Epithelial cell of proximal tubule (primary cell): ENCODE measurements around the gene TBC1D10B. TPM values are rescaled to one million over a fixed set of nuclear protein-coding genes. Genes with fewer than 3 reads are reported as not detected.

Experiments used
- DNase-seq: peaks from one replicate; pipeline ENCODE4 v3.0.0-alpha.2; 2011; ENCODE audit warnings: low read depth
- H3K4me3 ChIP-seq: 2 replicates; pipeline ENCODE4 v1.5.1; 2011; ENCODE audit warnings: low read depth, mild to moderate bottlenecking, low read length
- total RNA-seq: library from RNA; depleted of rRNA; stranded (reverse); fragments of >200 nt; gene quantifications from 2 replicates; pipeline ENCODE4 v1.2.3, GENCODE V29; 2015
- TF ChIP-seq, protein P1 (sequence below): conservative IDR thresholded peaks from 2 replicates; pipeline ENCODE4 v1.5.1; 2012; ENCODE audit warnings: low read depth, mild to moderate bottlenecking, low read length

The TBC1D10B gene
- total RNA-seq, 1 donor from 2014 or later, result 51.8 TPM

GRCh38 chr16:30376461-30376902 lies 6.2 kb upstream of the TBC1D10B start:
- TF ChIP-seq, protein P1, sequence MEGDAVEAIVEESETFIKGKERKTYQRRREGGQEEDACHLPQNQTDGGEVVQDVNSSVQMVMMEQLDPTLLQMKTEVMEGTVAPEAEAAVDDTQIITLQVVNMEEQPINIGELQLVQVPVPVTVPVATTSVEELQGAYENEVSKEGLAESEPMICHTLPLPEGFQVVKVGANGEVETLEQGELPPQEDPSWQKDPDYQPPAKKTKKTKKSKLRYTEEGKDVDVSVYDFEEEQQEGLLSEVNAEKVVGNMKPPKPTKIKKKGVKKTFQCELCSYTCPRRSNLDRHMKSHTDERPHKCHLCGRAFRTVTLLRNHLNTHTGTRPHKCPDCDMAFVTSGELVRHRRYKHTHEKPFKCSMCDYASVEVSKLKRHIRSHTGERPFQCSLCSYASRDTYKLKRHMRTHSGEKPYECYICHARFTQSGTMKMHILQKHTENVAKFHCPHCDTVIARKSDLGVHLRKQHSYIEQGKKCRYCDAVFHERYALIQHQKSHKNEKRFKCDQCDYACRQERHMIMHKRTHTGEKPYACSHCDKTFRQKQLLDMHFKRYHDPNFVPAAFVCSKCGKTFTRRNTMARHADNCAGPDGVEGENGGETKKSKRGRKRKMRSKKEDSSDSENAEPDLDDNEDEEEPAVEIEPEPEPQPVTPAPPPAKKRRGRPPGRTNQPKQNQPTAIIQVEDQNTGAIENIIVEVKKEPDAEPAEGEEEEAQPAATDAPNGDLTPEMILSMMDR, result no peak
- DNase-seq, result no peak
- no peak overlapping the region for H3K4me3 ChIP-seq

DNA sequence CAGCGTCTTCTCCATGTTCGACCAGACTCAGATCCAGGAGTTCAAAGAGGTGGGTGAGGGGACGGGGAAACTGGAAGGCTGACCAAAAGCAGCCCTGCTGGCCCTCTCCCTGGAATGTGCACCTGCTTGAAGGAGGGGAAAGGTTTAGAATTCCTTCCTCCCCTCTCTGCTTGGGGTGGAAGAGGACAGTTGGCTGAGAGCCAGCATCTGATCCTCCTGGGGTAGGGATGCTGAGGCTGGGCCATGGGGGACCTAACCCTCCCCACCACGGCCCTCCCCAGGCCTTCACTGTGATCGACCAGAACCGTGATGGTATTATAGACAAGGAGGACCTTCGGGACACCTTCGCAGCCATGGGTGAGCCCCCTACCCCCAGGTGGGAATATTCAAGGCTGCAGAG lies 5.6 kb upstream of the TBC1D10B start:
- TF ChIP-seq, protein P1, result no peak
- DNase-seq, result no peak
- H3K4me3 ChIP-seq, result no peak overlapping the region

GRCh38 chr16:30374538-30374937 lies 4.2 kb upstream of the TBC1D10B start, which contains the start of gene MYL11:
MYL11 (plus strand) TSS chr16:30374802; CDS start chr16:30374858, 56 bp downstream.
- TF ChIP-seq, protein P1, result no peak
- no peak for DNase-seq
- no peak within 1 kb of the TSS for H3K4me3 ChIP-seq

GRCh38 chr16:30372725-30373124 lies 2.4 kb upstream of the TBC1D10B start:
- TF ChIP-seq, protein P1, result no peak
- no peak overlapping the region for H3K4me3 ChIP-seq
- no peak for DNase-seq

- no peak overlapping the region for H3K4me3 ChIP-seq
- TF ChIP-seq, protein P1, result no peak
- DNase-seq, result no peak
Observed at GRCh38 chr16:30372038-30372712, 1.9 kb upstream of the TBC1D10B start.

DNA sequence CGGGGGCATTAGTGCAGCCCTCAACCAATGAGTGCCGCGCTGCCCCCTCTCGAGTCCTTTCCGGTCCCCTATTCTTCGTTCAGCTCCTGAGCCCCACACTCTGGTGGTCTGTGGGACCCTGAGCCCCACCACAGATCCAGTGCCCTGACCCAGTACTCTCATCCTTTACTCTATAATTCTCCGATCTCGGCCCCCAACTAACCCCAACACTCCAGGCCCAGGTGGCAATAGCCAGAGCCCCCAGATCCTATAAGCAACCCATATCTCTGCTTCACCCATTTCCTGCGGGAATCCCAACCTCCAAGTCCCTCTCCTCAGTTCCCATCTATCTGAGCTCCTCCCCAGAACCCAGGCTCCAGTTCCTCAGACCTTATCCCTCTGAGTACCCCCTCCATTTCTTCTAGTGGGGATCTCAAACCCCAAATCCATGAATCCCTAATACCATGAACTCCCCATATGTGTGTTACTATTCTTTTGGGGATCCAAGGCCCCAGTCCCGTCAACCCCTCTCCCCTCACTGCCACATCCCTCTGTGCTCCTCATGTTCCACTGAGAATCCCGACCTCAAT lies 1.0 kb upstream of the TBC1D10B start:
- DNase-seq, result no peak
- peak overlapping the region; percentile 61 for H3K4me3 ChIP-seq
- TF ChIP-seq, protein P1, result no peak
